ENCODE measurements around the gene ZIC5.

ZIC5 gene

GRCh38 chr13:99991828-99992775 is 20.5 kb upstream of the ZIC5 start:
- in situ Hi-C loops (cut with HindIII; ENCODE audit: low sequenced_read_pairs) = no loop called here
- peak; percentile 73 for DNase-seq (ENCODE audit: low read depth, low spot score)
- TF ChIP-seq CTCF (IDR thresholded peaks at IDR 0.05; ENCODE audit: low read depth, low read length) = no peak
- H3K4me3 ChIP-seq (ENCODE audit: low read depth, low read length) = no peak overlapping the region

- in situ Hi-C loops (cut with HindIII; ENCODE audit: low sequenced_read_pairs) = no loop called here
- DNase-seq (ENCODE audit: low read depth, low spot score) = peak; percentile 56
- H3K4me3 ChIP-seq (ENCODE audit: low read depth, low read length) = no peak overlapping the region
- no peak for TF ChIP-seq CTCF (IDR thresholded peaks at IDR 0.05; ENCODE audit: low read depth, low read length)
Measured at GRCh38 chr13:99991013-99991827, 19.7 kb upstream of the ZIC5 start.

GRCh38 chr13:99990126-99990977 is 18.8 kb upstream of the ZIC5 start:
- H3K4me3 ChIP-seq (ENCODE audit: low read depth, low read length) = no peak overlapping the region
- peak; percentile 69 for DNase-seq (ENCODE audit: low read depth, low spot score)
- no peak for TF ChIP-seq CTCF (IDR thresholded peaks at IDR 0.05; ENCODE audit: low read depth, low read length)
- in situ Hi-C loops (cut with HindIII; ENCODE audit: low sequenced_read_pairs) = no loop called here

GRCh38 chr13:99989276-99990125 is 17.9 kb upstream of the ZIC5 start:
- DNase-seq (ENCODE audit: low read depth, low spot score) = peak; percentile 58
- in situ Hi-C loops (cut with HindIII; ENCODE audit: low sequenced_read_pairs) = no loop called here
- TF ChIP-seq CTCF (IDR thresholded peaks at IDR 0.05; ENCODE audit: low read depth, low read length) = no peak
- H3K4me3 ChIP-seq (ENCODE audit: low read depth, low read length) = peak overlapping the region; percentile 54

- in situ Hi-C loops (cut with HindIII; ENCODE audit: low sequenced_read_pairs) = no loop called here
- TF ChIP-seq CTCF (IDR thresholded peaks at IDR 0.05; ENCODE audit: low read depth, low read length) = no peak
- H3K4me3 ChIP-seq (ENCODE audit: low read depth, low read length) = peak overlapping the region; percentile 54
- peak; percentile 46 for DNase-seq (ENCODE audit: low read depth, low spot score)
Measured at GRCh38 chr13:99988529-99989275, 17.1 kb upstream of the ZIC5 start.
